Cerebellar cortex (tissue), 1 donor: ENCODE results near the gene MDFIC2.

ENCODE experiments used
- DNase-seq: peaks from one replicate; pipeline ENCODE4 v3.0.0-alpha.2; 2015; ENCODE audit warnings: low spot score

MDFIC2 gene

GRCh38 chr3:70180664-70181063 is 131.8 kb downstream of the MDFIC2 start:
- no peak for DNase-seq

GRCh38 chr3:70179111-70179510 is 133.3 kb downstream of the MDFIC2 start:
- DNase-seq, result no peak

GRCh38 chr3:70177881-70178645 is 134.4 kb downstream of the MDFIC2 start:
- no peak for DNase-seq

- DNase-seq, result no peak
These were observed 136.2 kb downstream of the MDFIC2 start for GRCh38 chr3:70176224-70176623.

GRCh38 chr3:70156808-70157207 is 155.6 kb downstream of the MDFIC2 start:
- DNase-seq, result no peak

GRCh38 chr3:70150599-70150998 is 161.8 kb downstream of the MDFIC2 start:
- DNase-seq, result no peak

- DNase-seq, result no peak
These were observed 162.6 kb downstream of the MDFIC2 start for GRCh38 chr3:70149714-70150400.
